DMS153 treated with DMSO at 0.1 percent for 48 hours (cell line): ENCODE data around the gene NECAB2.

ENCODE experiments used
- DNase-seq: peaks from one replicate; lab custom pipeline; 2025; ENCODE audit not compliant: unreplicated experiment; lab: John Stamatoyannopoulos, UW

The NECAB2 gene

DNA sequence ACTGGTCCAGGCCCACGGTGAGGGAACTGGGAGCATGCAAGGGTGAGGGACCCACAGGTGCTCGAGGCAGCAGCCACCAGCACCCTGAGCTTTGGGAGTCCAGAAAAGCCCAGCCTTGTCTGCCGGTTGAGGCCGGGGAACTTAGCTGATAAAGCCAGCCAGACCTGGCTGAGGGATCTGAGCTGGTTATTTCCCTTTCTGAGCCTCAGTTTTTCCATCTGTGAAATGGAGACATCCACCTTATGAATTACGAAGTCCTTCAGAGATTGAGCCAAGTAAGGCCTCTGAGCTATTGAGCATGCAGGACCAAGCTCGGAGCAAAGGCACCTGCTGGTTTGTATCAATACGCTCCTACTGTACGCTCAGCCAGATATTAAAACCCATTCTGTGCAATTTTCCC, 13.8 kb downstream of the NECAB2 start:
- no peak for DNase-seq

- DNase-seq = no peak
Observed at GRCh38 chr16:83983491-83983890, 15.4 kb downstream of the NECAB2 start.

DNA sequence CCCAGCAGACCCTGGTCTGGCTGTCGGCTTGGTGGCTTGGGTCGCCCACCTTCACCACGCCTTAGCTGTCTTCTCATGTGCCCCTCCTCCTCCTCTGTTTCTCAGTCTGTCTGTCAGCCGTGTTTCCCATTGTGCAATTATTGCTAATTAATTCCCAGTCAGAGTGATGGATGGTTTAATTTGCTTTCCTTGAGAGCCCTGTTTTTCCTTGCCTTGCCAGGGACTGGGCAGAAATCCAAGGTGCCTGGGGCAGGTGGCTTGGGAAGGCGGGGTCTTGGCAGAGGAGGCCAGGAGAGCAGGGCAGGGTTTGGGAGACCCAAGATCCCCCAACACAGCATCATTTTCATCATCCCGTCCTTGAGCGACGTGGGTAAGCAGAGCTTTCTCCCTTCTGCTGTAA, 21.3 kb downstream of the NECAB2 start:
- no peak for DNase-seq

DNA sequence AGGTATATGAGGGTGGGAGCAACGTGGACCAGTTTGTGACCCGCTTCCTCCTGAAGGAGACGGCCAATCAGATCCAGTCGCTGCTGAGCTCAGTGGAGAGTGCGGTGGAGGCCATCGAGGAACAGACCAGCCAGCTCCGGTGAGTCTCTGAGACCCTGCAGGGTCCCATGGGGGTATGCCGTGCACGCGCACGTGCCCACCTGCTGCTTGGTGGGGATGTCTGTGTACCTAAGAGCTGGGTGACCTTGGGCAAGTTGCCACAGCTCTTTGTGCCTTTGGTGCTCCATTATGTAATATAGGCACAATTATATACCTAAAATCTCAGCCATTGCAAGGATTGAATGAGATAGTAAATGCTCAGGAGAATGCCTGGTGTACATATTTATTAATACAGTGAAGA, 22.4 kb downstream of the NECAB2 start:
- no peak for DNase-seq

DNA sequence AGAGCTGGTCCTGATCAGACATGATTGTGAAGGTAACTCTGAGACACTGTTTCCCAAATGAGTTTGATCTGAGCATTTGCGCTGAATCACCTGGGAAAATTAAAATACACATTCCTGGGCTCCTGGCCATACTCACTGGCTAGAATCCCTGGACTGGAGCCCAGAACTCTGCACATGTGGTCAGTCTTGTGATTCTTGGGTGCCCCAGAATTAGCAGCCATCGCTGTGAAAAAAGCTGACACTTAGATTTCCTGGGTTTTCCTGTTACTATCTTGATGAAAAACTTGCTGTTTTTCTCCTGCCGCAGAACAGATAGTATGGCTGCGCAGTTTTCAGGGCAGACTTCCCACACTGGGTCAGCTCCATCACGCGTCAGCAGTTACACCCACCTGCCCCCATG, 24.6 kb downstream of the NECAB2 start:
- no peak for DNase-seq

- no peak for DNase-seq
Observed at GRCh38 chr16:83994087-83994486, 26.0 kb downstream of the NECAB2 start.

DNA sequence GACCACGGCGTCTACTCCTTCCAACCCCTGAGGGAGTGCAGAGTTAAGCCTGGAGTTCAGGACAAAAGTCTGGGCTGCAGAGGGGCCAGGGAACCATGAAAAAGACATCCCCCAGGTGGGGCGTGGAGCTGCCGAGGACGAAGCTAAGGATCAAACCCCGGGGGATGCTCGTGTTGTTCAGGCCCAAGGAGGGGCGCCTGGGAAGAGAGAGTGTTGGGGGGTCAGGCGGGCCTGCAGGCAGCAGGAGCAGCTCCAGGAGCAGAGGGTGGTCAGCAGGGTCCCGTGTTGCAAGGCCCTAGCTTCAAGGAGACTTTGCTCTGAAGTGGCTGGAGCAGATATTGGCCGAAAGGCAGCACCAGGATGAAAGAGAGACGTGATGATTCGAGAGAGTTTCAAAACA, 26.7 kb downstream of the NECAB2 start:
- no peak for DNase-seq

GRCh38 chr16:83995754-83996153, 27.7 kb downstream of the NECAB2 start:
- DNase-seq = peak; percentile 30

- no peak for DNase-seq
Observed at GRCh38 chr16:83996481-83997252, 28.6 kb downstream of the NECAB2 start.

- no peak for DNase-seq
Observed at GRCh38 chr16:83998091-83998490, 30.0 kb downstream of the NECAB2 start.

DNA sequence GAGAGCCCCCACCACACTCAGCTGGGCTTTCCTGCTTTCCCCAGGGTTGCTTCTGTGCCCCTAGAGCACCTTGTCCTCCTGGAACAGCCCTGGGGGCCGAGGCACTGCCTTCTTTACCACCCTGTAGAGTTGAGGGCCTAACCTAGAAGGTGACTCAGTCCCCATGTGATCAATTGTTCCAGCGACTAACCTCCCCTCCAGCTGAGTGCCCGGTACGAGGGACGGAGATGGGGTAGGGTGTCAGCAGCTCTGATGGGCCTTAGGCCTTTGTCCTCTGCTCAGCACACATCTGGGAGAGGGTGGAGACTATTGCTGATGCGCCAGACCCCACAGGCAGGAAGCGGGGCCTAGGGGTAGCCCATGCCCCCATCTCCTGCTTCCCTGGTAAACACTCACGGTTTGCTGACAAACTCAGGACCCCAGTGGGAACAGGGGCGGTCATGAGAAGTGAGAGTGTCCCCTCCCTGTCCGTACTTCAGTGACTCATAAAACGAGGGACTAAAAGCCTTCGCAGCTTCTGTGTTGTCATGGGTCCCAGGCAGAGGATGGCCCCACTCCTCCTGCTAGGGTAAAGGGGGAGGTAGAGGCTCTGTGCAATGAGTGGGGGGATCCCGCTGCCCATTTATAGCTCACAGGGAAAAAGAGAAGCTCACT, 33.1 kb downstream of the NECAB2 start:
- no peak for DNase-seq

- no peak for DNase-seq
Observed at GRCh38 chr16:84001726-84002125, 33.7 kb downstream of the NECAB2 start.

DNA sequence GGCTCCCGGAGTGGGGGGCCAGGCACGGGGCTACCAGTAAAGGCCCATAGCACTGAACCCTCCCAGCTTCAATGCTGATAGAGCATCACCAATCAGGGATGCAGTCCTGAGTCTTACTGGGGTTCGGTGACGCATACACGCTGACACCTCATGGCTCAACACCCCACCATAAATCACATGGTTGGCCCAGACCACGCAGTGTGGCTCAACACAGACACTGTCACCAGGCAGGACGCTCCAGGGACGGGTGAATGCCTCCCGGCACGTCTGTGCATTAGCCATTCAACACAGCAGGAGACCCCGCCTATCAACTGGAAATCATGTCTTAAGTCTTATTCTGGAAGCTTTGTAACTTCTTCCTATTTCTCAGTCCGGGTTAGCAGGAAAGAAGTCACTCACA, 35.0 kb downstream of the NECAB2 start:
- no peak for DNase-seq

- DNase-seq = no peak
Observed at GRCh38 chr16:84004442-84004841, 36.4 kb downstream of the NECAB2 start.

- DNase-seq = no peak
Observed at GRCh38 chr16:84005391-84005790, 37.3 kb downstream of the NECAB2 start.

DNA sequence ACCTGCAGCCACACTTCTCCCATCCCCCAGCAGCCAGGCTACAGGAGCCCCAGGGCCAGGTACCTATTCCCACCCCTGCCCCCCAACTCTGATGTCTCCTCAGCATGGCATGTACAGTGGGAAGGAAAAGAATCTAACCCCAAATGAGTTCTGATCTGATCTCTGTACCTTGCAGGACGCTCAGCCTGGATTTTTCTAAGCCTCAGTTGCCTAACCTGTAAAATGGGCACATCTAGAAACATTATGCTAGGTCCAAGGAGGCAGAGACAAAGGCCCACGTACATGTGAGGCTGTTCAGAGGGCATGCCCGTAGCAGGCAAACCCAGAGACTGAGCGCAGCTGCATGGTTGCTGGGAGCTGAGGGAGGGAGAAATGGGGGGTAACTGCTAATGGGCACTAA, 39.5 kb downstream of the NECAB2 start:
- DNase-seq = no peak

DNA sequence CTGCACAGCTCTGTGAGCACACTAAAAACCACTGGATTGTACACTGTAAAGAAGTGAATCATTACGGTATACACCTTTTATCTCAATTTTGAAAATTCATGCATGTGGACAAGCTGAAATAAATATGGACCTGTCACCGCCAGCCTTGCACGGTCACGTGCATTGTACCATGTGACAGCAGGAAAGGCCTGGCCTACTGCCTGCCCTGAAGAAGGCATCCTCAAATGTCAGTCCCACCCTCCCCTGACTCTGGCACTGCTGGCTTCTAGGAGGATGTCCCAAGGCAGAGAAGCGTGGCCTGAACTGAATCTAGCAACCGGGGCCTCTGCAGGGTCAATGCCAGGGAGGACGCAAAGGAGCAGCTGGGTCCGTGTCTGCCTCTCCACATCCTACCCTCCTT, 39.9 kb downstream of the NECAB2 start:
- DNase-seq = no peak

DNA sequence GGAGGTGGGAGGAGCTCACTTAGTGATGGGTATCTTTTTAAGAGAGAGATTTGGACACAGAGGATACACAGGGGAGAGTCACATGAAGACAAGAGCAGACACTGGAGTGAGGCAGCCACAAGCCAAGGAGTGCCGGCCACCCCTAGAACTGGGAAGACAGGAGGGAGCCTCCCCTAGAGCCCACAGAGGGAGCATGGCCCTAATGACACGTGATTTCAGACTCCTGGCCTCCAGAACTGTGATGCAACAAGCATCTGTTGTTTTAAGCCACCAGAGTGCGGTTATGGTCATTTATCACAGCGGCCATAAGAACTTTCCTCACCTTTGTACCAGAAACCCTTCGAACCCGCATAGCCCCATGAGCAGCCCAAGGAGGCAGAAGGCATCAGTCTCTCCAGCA, 41.2 kb downstream of the NECAB2 start:
- no peak for DNase-seq

DNA sequence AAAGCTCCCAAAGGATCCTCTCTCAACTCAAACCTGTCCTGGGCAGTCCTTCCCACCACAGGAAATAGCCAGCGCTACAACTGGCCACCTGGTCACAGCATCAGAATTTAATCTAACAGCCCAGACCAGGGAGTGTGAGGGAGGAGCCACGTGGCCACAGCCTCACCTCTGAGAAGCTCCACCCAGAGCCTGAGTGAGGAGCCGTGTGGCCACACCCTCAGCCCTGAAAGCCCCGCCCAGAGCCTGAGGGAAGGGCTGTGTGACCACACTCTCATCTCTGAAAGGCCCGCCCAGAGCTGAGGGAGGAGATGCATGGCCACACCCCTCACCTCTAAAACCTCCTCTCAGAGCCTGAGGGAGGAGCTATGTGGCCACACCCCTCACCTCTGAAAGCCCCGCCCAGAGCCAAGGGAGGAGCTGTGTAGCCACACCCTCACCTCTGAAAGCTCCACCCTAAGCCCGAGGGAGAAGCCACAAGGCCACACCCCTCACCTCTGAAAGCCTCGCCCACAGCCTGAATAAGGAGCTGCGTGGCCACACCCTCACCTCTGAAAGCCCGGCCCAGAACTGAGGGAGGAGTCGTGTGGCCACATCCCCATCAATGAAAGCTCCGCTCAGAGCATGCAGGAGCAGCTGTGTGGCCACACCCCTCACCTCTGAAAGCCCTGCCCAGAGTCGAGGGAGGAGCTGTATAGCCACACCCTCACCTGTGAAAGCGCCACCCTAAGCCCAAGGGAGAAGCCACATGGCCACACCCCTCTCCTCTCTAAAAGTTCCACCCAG, 45.9 kb downstream of the NECAB2 start:
- DNase-seq = peak; percentile 80

DNA sequence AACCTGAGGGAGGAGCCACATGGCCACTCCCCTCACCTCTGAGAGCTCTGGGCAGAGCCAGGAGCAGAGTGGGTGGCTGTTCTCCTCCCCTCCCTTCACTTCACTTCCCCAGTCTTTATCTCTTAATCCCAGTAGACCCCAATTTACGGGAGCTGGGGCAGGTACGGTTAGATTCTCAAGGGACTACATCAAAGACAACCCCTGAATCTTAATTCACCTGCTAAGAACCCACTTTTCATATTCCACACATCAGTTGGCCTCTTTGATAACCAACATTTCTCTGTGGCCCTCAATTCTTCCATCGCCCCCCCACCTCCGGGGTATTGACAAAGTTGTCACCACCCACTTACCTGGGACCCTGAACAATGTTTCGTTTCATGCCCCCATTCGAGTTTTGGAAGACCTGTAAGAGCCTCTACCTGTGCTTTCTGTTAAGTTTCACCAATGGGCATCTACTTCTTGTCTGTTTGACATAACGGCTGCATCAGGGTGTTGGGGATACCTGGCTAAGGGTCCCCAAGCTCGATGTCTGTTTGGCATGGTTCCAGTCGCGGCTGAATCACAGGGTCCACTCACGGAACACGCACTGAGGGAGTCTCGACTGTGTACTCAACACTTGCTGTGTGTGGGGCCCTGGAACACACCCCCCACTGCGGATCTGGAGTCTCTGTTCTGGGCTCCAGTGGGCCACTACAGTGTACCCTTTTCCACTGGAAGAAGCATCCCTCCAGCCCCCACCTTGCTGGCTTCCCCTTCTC, 46.7 kb downstream of the NECAB2 start:
- no peak for DNase-seq

DNA sequence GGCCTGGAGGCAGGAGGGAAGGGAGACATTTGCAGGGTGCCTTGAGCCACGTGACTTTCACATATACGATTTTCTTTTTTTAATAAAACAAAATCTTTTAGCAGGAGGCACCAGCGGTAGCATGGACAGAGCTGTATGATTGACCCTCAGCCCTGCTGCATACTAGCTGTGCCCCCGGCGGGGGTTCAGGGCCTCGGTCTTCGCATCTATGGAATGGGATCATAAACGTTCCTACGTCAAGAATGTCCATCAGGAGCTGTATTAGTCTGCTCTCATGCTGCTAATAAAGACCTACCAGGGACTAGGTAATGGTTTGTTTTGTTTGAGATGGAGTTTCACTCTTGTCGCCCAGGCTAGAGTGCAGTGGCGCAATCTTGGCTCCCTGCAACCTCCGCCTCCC, 47.4 kb downstream of the NECAB2 start:
- DNase-seq = no peak
